Activated CD4-positive, alpha-beta T cell treated with anti-CD3 and anti-CD28 coated beads for 24 hours (primary cell): ENCODE results near the gene NCOA5.
"Not testable (repeated sequence)": the region's sequence is repeated elsewhere in the genome, so short reads cannot be mapped to it uniquely, and the experiment has no call there.

Experiments used
- DNase-seq, 2 donors: peaks; one replicate each; pipeline ENCODE4 v3.0.0-alpha.2; 2020; ENCODE audit warnings: low read depth in 2 of 2

The NCOA5 gene

GRCh38 chr20:46120136-46120535, 30.4 kb upstream of the NCOA5 start:
- DNase-seq: no peak

GRCh38 chr20:46119547-46119946, 29.8 kb upstream of the NCOA5 start:
- no peak for DNase-seq

- DNase-seq: no peak
Measured at GRCh38 chr20:46119028-46119546, 29.3 kb upstream of the NCOA5 start.

- no peak for DNase-seq
Measured at GRCh38 chr20:46118481-46119020, 28.8 kb upstream of the NCOA5 start.

GRCh38 chr20:46117704-46118467, 28.1 kb upstream of the NCOA5 start, which contains the start of gene CD40:
Gene CD40 (plus strand): TSS chr20:46118314. CDS start chr20:46118344, 30 bp downstream.
- DNase-seq: peak; percentile 56 to 58

GRCh38 chr20:46114449-46114848, 24.7 kb upstream of the NCOA5 start:
- DNase-seq: no peak

GRCh38 chr20:46113113-46113470, 23.3 kb upstream of the NCOA5 start:
- no peak for DNase-seq

- DNase-seq: no peak
Measured at GRCh38 chr20:46112430-46113112, 22.8 kb upstream of the NCOA5 start.

GRCh38 chr20:46111836-46112212, 22.1 kb upstream of the NCOA5 start:
- no peak for DNase-seq

GRCh38 chr20:46111028-46111835, 21.5 kb upstream of the NCOA5 start:
- no peak for DNase-seq

GRCh38 chr20:46108976-46109375, 19.2 kb upstream of the NCOA5 start:
- DNase-seq: no peak

- no peak for DNase-seq
Measured at GRCh38 chr20:46108435-46108841, 18.7 kb upstream of the NCOA5 start.

- no peak for DNase-seq
Measured at GRCh38 chr20:46107061-46107460, 17.3 kb upstream of the NCOA5 start.

- no peak for DNase-seq
Measured at GRCh38 chr20:46104262-46104661, 14.5 kb upstream of the NCOA5 start.

- no peak for DNase-seq
Measured at GRCh38 chr20:46102940-46103339, 13.2 kb upstream of the NCOA5 start.

- DNase-seq: no peak
Measured at GRCh38 chr20:46101957-46102356, 12.2 kb upstream of the NCOA5 start.

GRCh38 chr20:46100988-46101387, 11.2 kb upstream of the NCOA5 start:
- DNase-seq: no peak

GRCh38 chr20:46100444-46100843, 10.7 kb upstream of the NCOA5 start:
- DNase-seq: not testable (repeated sequence)

- DNase-seq: no peak
Measured at GRCh38 chr20:46099491-46100287, 9.9 kb upstream of the NCOA5 start.

GRCh38 chr20:46093531-46093930, 3.8 kb upstream of the NCOA5 start:
- DNase-seq: no peak
